HG03457 (cell line): ENCODE data around the gene POP7.
"Not testable (repeated sequence)": the region's sequence is repeated elsewhere in the genome, so short reads cannot be mapped to it uniquely, and the experiment has no call there.

Source experiments
- ATAC-seq: cut with Tn5 transposase; IDR thresholded peaks from one replicate; pipeline ENCODE4 v1.9.1; 2021; ENCODE audit warnings: moderate number of reproducible peaks; ENCODE audit not compliant: unreplicated experiment

Gene POP7

GRCh38 chr7:100691676-100692577 lies 14.0 kb upstream of the POP7 start:
- ATAC-seq = no peak

- no peak for ATAC-seq
Observed at GRCh38 chr7:100692578-100692961, 13.4 kb upstream of the POP7 start.

- no peak for ATAC-seq
Observed at GRCh38 chr7:100693312-100694097, 12.4 kb upstream of the POP7 start.

GRCh38 chr7:100694098-100694745 lies 11.7 kb upstream of the POP7 start, which contains the start of gene GIGYF1:
TSS of gene GIGYF1 (minus strand) at chr7:100694250. CDS start at chr7:100688238, 6,012 bp downstream.
- ATAC-seq = no peak

- no peak for ATAC-seq
Observed at GRCh38 chr7:100696123-100696521, 9.8 kb upstream of the POP7 start.

- ATAC-seq = no peak
Observed at GRCh38 chr7:100699018-100699417, 6.9 kb upstream of the POP7 start.

- ATAC-seq = not testable (repeated sequence)
Observed at GRCh38 chr7:100701089-100701488, 4.8 kb upstream of the POP7 start.

GRCh38 chr7:100705320-100705752 lies 585 bp upstream of the POP7 start:
- ATAC-seq = peak; percentile 38

GRCh38 chr7:100706672-100707311 lies 871 bp downstream of the POP7 start:
- no peak for ATAC-seq

- no peak for ATAC-seq
Observed at GRCh38 chr7:100708395-100708794, 2.5 kb downstream of the POP7 start.

- ATAC-seq = no peak
Observed at GRCh38 chr7:100710452-100710851, 4.5 kb downstream of the POP7 start.

GRCh38 chr7:100711369-100711768 lies 5.4 kb downstream of the POP7 start:
- ATAC-seq = no peak

GRCh38 chr7:100714725-100715124 lies 8.8 kb downstream of the POP7 start:
- ATAC-seq = no peak

GRCh38 chr7:100717073-100717472 lies 11.2 kb downstream of the POP7 start:
- ATAC-seq = not testable (repeated sequence)

- no peak for ATAC-seq
Observed at GRCh38 chr7:100719523-100720278, 13.8 kb downstream of the POP7 start.

- ATAC-seq = no peak
Observed at GRCh38 chr7:100720279-100720670, 14.4 kb downstream of the POP7 start, which contains the start of gene EPO. TSS of gene EPO (plus strand) at chr7:100720468. CDS start at chr7:100720981, 513 bp downstream.

- ATAC-seq = no peak
Observed at GRCh38 chr7:100720671-100721504, 15.0 kb downstream of the POP7 start.

GRCh38 chr7:100721505-100721812 lies 15.5 kb downstream of the POP7 start:
- no peak for ATAC-seq

GRCh38 chr7:100722480-100723212 lies 16.7 kb downstream of the POP7 start:
- ATAC-seq = no peak
